DMS 273 (cell line): Measurements from ENCODE around the gene CWC22.
"Not testable (repeated sequence)": the region's sequence is repeated elsewhere in the genome, so short reads cannot be mapped to it uniquely, and the experiment has no call there.

Source experiments
- DNase-seq: peaks from one replicate; lab custom pipeline; 2025; ENCODE audit not compliant: unreplicated experiment; lab: John Stamatoyannopoulos, UW

Gene CWC22

DNA sequence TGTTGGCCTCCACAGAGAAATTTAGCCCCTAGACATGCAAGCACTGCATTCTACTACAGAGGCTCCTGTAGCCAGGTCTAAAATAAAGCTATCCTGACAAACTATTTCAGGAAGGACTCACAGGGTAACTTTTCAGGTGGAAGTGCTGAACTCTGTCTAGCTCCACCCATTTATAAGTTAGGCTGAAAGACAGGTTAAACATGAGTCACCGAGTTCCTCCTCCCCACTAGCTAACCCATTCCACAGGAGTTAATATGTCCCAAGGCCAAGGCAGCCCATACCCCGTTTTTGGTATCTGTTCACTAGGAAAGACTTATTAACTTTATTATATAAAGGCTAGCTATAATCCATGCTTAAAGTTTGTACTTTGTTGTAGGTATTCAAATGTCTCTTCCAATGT lies 3.5 kb downstream of the CWC22 start:
- DNase-seq, result no peak

DNA sequence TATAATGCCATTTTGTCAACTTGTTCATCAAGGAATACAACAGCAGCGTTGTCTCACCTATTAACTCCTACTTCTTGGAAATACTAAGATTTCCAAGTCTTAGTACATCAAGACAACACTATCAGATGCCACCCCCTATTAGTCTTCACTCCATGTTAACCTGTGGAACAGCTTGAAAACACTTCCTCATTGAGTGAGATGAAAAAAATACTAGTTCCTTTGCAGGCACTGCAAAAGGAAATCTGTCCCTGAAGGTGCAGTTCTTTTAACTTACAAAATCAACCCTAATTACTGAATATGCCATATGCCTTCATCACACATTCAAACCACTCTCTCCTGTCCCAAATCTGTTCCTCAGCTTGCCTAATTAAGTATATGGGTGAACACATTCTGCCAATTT lies 4.0 kb downstream of the CWC22 start:
- DNase-seq, result peak; percentile 10

DNA sequence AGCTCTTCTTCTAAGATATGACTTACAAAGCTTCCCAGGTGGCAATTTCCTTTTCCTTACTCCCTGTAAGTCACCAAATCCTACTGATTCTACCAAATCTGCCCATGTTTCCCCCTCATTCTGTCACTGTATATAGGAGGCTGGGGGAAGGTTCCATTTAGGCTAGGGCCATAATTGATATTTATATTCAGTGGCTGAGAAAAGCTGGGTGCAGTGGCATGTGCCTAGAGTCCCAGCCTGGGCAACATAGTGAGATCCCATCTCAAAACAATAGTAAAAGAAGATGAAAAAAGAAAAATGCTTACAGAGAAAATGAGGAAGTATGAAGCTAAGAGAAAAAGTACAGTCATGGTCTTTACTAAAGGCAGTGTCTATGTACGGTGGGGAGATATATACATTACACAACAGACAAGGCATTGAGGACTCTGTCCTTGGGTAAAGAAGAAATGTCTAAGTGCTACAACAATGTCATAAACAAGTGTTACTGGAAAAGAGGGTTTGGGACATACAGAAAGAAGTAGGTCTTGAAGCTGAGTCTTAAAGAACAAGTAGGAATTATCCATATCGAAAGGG lies 4.8 kb downstream of the CWC22 start:
- DNase-seq, result no peak

DNA sequence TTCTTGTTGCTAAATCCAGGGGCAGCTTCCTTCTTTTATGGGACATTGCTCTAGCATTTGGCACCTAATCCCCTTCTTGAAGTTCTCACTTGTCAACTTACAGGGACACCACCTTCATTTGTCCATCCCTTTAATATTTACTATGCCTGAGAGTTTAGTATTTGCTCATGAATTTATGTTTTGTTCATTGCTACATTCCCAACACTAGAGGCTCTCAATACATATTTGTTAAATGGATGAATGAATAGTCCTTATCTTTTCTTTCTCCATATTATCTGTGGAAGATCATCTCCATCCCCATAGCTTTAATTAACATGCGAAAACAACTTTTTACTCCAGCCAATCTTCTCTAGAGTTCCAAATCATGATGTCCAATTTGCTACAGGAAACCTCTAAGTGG lies 5.4 kb downstream of the CWC22 start:
- no peak for DNase-seq

DNA sequence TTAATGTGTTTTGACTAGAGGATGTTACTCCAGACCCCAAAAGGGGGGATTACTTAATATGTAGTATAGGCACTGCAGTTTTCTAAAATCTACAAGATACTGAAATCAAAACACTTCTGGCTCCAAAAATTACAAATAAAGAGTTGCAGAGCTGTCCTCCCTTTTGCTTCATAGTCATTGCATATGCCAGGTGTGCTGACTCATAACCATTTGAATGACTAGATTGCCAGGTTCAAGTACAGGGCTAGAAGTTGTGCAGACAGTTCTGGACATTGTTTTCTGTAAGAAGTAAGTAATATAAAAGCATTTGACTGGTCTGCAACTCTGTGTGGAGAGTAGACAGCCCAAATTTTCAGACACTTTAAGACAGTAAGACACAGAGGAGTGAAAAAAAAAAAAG lies 6.7 kb downstream of the CWC22 start:
- DNase-seq, result no peak

DNA sequence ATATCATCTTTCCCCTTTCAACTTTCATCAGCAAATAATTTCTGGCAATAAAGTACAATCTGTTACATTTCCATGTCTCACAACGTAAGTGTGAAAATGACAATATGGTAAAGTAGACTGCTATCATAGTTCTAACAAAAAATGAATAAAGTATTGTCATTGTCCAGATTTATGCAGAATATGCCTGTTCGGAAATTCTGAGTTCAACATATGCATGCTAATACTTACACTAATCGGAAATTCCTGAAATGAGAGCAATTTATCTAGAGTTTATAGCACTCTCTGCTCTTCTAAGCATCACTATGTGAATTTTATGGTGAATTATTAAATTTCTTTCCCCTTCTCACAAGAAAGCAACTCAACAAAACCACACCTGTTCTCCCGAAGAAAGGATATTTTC lies 8.1 kb downstream of the CWC22 start:
- no peak for DNase-seq

DNA sequence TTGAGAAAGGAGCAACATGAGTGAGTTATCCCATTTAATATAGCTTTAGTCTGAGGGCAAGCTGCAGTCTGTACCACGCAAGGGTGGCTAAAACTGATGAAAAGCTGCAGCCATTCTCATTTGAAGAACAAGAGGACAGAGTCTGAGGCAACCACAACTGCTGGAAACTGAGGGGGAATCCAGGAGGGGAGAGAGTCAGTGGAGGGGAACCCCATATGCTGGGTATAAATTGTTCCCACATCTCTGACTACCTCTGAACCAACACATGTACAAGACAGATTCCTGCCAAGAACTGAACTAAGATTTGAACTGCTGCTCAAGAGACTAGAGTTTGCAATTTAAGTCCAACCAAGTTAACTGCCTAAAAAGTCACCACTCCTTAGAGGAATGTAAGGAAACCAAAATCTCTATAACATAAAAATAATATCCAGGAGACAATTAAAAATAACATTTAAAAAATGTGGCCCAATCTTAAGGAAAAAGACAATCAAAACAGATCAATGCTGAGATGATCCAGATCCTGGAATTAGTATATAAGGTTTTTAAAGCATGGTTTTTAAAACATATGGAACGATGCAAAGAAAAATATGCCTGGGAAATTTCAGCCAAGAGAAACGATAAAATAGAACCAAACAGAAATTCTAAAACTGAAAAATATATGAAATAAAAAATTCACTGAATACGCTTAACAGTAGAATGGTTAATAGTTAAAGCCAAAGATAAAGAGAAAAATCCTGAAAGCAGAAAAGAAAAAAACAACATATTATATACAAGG lies 11.2 kb downstream of the CWC22 start:
- DNase-seq, result no peak

DNA sequence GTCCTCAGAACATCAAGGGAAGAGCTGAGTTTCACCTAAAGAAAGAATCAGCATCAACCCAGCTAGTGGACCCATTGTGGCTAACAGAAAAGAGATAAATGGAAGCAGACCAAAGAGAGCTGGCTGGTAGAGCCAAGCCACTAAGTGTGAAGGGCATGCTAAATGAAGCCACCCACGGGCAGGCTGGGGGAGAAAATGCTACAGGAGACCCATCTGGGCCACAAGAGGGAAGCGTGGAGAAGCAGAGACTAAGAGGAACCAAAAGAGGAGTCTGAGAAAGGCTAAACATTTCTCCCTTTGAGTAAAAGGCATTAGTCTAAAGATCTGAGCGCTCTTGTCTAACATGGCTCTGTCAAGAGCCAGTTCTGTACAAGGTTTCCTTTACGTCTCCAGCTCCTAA lies 15.8 kb downstream of the CWC22 start:
- DNase-seq, result peak; percentile 46

DNA sequence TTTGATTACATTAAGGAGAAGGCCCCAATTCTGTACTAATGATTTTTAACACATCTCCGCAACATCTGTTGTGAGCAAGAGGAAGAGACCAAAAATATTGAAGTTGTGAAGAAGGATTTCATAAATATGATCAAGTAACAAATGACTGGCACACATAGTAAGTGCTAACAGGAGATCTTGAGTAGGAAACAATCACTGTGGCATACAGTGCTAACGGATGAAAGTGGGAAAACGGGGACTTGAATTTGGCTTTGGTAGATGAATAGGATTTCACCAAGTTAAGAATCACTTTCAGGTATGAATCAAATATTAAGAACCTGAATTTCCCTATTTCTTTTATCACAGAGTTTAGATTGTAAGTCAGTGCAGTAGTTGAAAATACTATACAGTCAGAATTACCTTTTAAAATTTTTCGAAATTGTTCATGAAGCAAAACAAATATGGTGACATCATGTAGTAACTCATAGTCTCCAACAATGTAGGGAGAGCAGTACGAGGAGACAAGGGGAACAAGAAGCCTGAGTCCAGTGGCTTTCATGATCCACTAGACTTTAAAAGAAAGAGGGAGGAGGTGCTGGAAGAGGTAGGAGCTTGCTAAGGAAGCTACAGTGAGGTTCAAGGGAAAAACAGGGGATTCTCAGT lies 16.3 kb downstream of the CWC22 start:
- DNase-seq, result no peak

DNA sequence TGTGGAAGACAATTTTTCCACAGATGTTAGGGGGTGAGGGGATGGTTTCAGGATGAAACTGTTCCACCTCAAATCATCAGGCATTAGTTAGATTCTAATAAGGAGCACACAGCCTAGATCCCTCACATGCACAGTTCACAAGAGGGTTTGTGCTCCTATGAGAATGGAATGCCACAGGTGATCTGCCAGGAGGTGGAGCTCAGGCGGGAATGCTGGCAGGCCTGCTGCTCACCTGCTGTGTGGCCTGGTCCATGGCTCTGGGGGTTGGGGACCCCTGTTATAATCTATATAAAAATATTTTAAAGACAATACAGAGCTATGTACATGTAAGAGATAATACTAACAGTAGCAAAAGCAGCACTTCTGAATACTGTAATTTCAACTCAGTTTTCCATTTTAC lies 19.2 kb downstream of the CWC22 start:
- DNase-seq, result no peak

DNA sequence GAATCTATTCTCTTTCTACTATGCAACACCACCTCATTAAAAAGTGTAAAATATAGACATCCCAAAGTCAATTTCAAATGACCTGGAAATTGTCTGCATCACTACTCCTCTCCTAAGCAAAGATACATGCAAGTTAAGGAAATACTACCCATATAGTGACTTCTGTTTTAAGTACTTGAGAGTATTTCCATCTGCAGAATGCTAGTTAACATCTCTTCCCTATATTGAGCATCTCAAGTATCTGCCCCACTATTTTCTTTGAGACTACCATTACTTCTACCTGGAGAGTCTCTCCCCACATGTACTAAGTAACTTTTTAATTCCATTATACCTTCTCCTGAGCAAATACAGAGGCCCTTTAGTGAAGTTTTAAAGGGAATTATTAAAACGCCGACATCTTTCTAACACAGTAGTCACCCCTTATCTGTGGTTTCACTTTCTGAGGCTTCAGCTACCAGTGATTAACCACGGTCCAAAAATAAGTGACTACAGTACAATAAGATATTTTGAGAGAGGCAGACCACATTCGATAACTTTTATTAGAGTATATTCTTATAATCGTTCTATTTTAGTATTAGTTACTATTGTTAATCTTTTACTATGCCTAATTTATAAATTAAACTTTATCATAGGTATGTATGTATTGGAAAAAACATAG lies 21.8 kb downstream of the CWC22 start:
- DNase-seq, result no peak

DNA sequence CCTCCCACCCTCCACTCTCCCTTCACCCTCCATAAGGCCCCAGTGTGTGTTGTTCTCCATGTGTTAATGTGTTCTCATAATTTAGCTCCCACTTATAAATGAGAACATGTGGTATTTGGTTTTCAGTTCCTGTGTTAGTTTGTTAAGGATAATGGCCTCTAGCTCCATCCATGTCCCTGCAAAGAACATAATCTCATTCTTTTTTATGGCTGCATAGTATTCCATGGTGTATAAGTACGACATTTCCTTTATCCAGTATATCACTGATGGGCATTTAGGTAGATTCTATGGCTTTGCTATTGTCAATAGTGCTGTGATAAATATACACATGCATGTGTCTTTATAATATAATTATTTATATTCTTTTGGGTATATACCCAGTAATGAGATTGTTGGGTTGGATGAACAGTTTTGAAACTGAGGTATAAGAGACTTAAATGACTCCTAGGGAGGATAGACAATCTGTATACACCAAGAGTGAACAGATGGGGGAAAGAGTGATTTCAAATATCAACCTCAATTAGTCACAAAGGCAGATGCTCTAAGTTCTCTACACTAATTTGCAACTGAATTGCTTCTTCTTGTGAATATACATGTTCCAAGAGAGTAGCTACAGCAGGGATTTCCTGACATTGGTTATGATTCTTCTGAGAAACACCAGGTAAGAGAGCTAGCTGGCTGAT lies 23.7 kb downstream of the CWC22 start:
- DNase-seq, result peak; percentile 39

DNA sequence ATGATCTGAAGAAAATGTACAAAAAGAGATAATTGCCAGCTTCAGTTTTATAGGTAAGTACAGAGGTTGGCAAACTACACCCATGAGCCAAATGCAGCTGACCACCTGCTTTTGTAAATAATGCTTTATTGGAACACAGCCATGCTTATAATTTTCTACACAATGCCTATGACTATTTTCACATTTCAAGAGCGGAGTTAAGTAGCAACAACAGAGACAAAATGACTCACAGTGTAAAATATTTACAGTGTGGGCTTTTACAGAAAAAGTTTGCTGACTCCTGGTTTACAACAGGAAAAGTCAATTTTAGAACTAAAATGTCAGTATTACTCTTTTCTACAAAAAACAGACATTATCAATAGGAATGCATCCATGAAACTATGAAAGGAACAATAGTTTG lies 26.0 kb downstream of the CWC22 start:
- DNase-seq, result no peak

DNA sequence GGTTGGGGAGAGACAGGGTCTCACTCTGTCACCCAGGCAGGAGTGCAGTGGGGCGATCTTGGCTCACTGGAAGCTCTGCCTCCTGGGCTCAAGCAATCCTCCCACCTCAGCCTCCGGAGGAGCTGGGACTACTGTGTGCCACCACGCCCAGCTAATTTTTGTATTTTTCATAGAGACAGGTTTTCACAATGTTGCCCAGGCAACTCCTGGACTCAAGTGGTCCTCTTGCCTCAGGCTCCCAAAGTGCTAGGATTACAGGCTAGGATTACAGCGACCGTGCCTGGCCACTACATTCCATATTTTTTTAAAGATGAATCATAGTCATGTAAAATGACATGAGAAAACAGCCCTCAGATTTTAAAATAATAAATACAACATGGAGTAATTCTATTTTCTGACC lies 32.3 kb downstream of the CWC22 start:
- no peak for DNase-seq

DNA sequence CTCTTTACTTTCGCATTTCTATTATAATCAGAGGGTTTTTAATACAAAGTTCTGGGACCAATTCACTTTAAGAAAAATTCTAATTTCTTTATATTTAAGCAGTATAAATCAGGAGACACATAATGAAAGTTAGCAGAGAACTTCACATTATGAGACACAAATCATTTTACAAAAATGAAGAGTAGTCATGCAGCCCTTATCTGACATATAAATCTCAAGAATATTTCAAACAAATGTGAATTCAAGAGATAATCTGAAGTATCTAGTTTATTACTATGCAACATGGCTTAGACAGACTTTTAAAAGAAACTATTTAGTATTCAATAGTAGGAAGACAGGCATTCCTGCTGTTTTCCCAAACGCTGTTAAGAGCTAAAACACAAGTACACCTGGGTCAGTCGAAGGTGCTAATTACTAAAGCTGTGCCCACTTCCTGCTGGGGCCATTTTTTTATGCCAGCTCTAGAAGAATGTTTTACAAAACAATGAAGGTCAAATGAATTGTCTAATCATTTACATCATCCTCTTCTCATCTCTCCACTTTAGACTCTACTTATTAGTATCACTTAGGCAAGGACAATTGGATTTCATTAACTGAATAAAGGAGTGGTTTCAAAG lies 40.2 kb downstream of the CWC22 start:
- DNase-seq, result no peak

DNA sequence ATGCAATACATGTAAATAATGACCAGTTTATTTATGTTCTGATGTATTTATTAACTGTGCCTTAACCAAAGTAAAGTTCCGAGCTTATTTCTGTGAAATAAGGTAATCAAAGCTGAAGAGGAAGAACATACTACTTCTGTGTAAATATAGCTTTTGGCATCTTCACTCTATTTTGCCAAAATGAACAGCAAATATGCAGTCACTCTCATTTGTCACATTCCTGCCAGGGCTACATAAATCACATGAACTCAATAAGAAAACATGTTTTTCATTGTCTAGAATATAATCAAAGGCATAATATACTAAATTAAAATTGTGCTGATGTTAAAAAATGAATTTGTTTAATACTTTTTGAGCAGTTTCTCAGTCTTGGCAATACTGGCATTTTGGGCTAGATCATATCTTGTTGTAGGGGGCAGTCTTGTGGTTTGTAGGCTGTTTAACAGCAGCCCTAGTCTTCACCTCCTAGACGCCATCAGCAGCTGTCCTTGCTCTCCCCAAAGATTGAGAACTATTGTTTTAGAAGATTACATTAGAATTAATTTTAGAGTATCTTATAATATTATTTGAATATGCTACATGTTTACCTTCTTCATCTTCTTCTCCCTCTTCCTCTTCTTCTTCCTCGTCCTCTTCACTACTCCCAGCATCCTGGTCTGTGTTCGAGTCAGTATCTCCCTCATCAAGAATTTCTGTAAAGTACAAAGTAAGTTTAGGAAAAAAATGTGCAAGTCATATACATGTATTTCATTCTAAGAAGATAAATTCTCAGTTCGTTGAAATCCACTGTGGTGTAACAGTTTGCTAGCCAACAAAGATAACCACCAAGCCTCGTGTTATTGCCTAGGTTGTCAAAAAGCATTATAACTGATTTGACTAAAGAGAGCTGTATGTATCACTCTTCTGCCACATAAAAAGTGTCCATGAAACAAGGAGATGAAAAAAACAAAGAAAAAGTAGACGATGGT lies 41.5 kb downstream of the CWC22 start:
- no peak for DNase-seq

DNA sequence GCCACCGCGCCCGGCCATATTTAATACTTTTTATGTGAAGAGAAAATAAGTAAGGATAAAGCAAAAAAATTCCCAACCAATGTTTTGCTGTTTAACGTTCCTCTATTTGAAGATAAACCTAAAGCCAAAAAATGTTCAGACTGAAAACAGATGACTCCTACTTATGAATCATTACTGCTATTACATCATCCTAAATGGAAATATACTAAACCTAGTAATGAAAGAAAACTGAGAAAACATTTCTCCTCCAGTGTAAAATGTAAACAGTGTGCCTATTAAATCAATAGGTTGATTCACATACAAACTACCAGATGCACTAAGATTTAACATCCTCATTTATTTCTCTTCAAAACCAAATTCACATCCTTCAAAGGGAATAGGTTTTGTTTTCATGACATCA lies 43.5 kb downstream of the CWC22 start:
- no peak for DNase-seq

DNA sequence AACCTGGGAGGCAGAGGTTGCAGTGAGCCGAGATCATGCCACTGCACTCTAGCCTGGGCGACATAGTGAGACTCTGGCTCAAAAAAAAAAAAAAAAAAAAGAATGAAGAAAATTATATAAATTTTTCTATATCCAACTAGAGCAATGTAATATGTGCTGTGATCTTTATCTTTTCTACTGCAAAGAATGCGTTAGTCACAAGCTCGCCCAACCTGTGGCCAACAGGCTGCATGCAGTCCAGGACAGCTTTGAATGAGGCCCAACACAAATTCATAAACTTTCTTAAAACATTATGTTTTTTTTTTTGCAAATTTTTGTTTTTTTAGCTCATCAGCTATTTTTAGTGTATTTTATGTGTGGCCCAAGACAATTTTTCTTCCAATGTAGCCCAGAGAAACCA lies 48.8 kb downstream of the CWC22 start:
- not testable (repeated sequence) for DNase-seq

DNA sequence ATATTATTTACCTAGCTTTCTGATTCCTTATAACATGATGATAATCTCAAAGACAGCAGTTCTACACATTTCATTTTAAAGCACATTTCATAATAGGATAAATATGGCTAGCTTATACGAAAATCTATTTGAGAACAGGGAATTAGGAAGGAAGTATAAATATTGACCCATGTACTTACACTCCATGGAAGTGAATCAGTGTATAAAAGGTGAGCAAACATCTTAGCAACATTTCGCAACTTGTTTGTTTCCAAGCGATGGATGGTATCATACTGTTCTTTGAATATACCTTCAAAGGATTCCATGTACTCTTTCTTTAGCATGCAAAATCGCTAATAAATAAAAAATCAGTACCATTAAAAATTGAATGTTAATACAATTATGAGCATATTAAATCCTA lies 53.1 kb downstream of the CWC22 start:
- no peak for DNase-seq

DNA sequence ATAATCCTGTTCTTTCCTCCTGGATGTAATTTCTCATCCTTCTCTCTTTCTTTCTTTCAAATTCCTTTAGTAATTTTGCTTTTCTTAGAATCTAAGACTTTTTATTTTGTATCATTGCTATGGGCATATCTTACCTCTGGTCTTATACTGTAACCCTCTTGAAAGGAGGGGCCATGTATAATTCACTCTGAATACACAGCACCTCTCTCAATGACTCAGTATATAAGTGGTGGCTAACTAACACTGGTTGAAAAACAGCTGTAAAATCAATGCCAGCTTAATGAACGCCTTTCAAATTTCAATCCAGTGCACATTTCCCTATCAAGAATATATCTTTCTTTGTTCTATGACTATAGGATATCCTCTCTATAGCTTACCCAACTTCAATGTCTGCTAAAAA lies 53.7 kb downstream of the CWC22 start:
- DNase-seq, result no peak
